EH (cell line): Measurements from ENCODE around the gene AKAP6.
"Not testable (repeated sequence)": the region's sequence is repeated elsewhere in the genome, so short reads cannot be mapped to it uniquely, and the experiment has no call there.

Experiments
- DNase-seq: peaks from one replicate; pipeline ENCODE4 v3.0.0-alpha.2; 2015; ENCODE audit warnings: low read depth

AKAP6 gene

GRCh38 chr14:32537166-32537565 lies 208.1 kb downstream of the AKAP6 start:
- DNase-seq, result no peak

- no peak for DNase-seq
Observed at GRCh38 chr14:32542507-32542906, 213.4 kb downstream of the AKAP6 start.

- DNase-seq, result peak; percentile 14
Observed at GRCh38 chr14:32545095-32545494, 216.0 kb downstream of the AKAP6 start.

GRCh38 chr14:32545506-32546210 lies 216.6 kb downstream of the AKAP6 start:
- DNase-seq, result no peak

GRCh38 chr14:32546246-32546645 lies 217.1 kb downstream of the AKAP6 start:
- no peak for DNase-seq

GRCh38 chr14:32552766-32553165 lies 223.7 kb downstream of the AKAP6 start:
- DNase-seq, result peak; percentile 18

GRCh38 chr14:32559048-32559447 lies 229.9 kb downstream of the AKAP6 start:
- peak; percentile 68 for DNase-seq

GRCh38 chr14:32559590-32559989 lies 230.5 kb downstream of the AKAP6 start:
- peak; percentile 45 for DNase-seq

- DNase-seq, result peak; percentile 85
Observed at GRCh38 chr14:32560209-32560857, 231.2 kb downstream of the AKAP6 start.

GRCh38 chr14:32561520-32561919 lies 232.4 kb downstream of the AKAP6 start:
- DNase-seq, result peak; percentile 97

GRCh38 chr14:32564596-32564995 lies 235.5 kb downstream of the AKAP6 start:
- DNase-seq, result peak; percentile 76

GRCh38 chr14:32565256-32565655 lies 236.2 kb downstream of the AKAP6 start:
- DNase-seq, result peak; percentile 30

- peak; percentile 70 for DNase-seq
Observed at GRCh38 chr14:32567543-32568384, 238.7 kb downstream of the AKAP6 start.

GRCh38 chr14:32571551-32571950 lies 242.5 kb downstream of the AKAP6 start:
- DNase-seq, result no peak

GRCh38 chr14:32571995-32572866 lies 243.1 kb downstream of the AKAP6 start:
- DNase-seq, result no peak

- DNase-seq, result no peak
Observed at GRCh38 chr14:32572867-32573150, 243.7 kb downstream of the AKAP6 start.

GRCh38 chr14:32574269-32574668 lies 245.2 kb downstream of the AKAP6 start:
- DNase-seq, result no peak

GRCh38 chr14:32576088-32576795 lies 247.1 kb downstream of the AKAP6 start:
- peak; percentile 72 for DNase-seq

- no peak for DNase-seq
Observed at GRCh38 chr14:32576977-32577376, 247.9 kb downstream of the AKAP6 start.

- DNase-seq, result no peak
Observed at GRCh38 chr14:32578181-32578580, 249.1 kb downstream of the AKAP6 start.

- not testable (repeated sequence) for DNase-seq
Observed at GRCh38 chr14:32583427-32583826, 254.3 kb downstream of the AKAP6 start.
